GM19035 (cell line): ENCODE results near the gene FOXN4.
A peak's percentile ranks its signal among the peaks of the same experiment; 100 is the strongest.
"Not testable (repeated sequence)": the region's sequence is repeated elsewhere in the genome, so short reads cannot be mapped to it uniquely, and the experiment has no call there.

Experiments used
- ATAC-seq: cut with Tn5 transposase; IDR thresholded peaks from one replicate; pipeline ENCODE4 v1.9.1; 2021; ENCODE audit not compliant: unreplicated experiment

FOXN4 gene

GRCh38 chr12:109308534-109309380 lies at the start of gene FOXN4:
Gene FOXN4, minus strand, starts transcription at chr12:109309284. Its CDS starts 963 bp downstream, at chr12:109308321.
- ATAC-seq = no peak

GRCh38 chr12:109358154-109358869 lies 49.2 kb upstream of the FOXN4 start:
- peak; percentile 88 for ATAC-seq

- no peak for ATAC-seq
Measured at GRCh38 chr12:109357032-109357431, 47.9 kb upstream of the FOXN4 start.

GRCh38 chr12:109356577-109356976 lies 47.5 kb upstream of the FOXN4 start:
- no peak for ATAC-seq

- ATAC-seq = no peak
Measured at GRCh38 chr12:109352184-109352583, 43.1 kb upstream of the FOXN4 start.

- ATAC-seq = no peak
Measured at GRCh38 chr12:109347589-109347988, 38.5 kb upstream of the FOXN4 start, which contains the start of gene MYO1H. Gene MYO1H, plus strand, starts transcription at chr12:109347900. Its CDS starts 61 bp downstream, at chr12:109347961.

- no peak for ATAC-seq
Measured at GRCh38 chr12:109346920-109347319, 37.8 kb upstream of the FOXN4 start.

- ATAC-seq = no peak
Measured at GRCh38 chr12:109345428-109345827, 36.3 kb upstream of the FOXN4 start.

GRCh38 chr12:109343677-109344076 lies 34.6 kb upstream of the FOXN4 start:
- no peak for ATAC-seq

- no peak for ATAC-seq
Measured at GRCh38 chr12:109336593-109336992, 27.5 kb upstream of the FOXN4 start.

GRCh38 chr12:109334887-109335286 lies 25.8 kb upstream of the FOXN4 start:
- no peak for ATAC-seq

GRCh38 chr12:109331301-109331952 lies 22.3 kb upstream of the FOXN4 start:
- no peak for ATAC-seq

- ATAC-seq = no peak
Measured at GRCh38 chr12:109330282-109331230, 21.5 kb upstream of the FOXN4 start.

GRCh38 chr12:109329686-109330085 lies 20.6 kb upstream of the FOXN4 start:
- no peak for ATAC-seq

GRCh38 chr12:109329003-109329402 lies 19.9 kb upstream of the FOXN4 start:
- no peak for ATAC-seq

GRCh38 chr12:109321294-109321693 lies 12.2 kb upstream of the FOXN4 start:
- not testable (repeated sequence) for ATAC-seq

GRCh38 chr12:109310247-109311125 lies 1.4 kb upstream of the FOXN4 start:
- no peak for ATAC-seq

GRCh38 chr12:109309381-109310246 lies 530 bp upstream of the FOXN4 start:
- ATAC-seq = no peak
